Neural cell (in vitro differentiated cells): ENCODE data around the gene FHL1. TPM values are rescaled to one million over a fixed set of nuclear protein-coding genes. Genes with fewer than 3 reads are reported as not detected.

Experiments
- H2AFZ ChIP-seq: fragments of 200-600, 300-800 bp; sonication (generic), shearing (Covaris generic); 2 replicates; pipeline ENCODE4 v1.6.0; 2014; ENCODE audit warnings: low read depth, mild to moderate bottlenecking, antibody characterized with exemption, low read length, moderate library complexity
- H3F3A ChIP-seq: fragments of 200-600 bp; shearing (Covaris generic); 2 replicates; pipeline ENCODE4 v1.6.1; 2016; ENCODE audit warnings: mild to moderate bottlenecking, moderate library complexity, mixed read lengths, antibody characterized with exemption, low read length; ENCODE audit not compliant: insufficient read depth, poor library complexity, severe bottlenecking
- H3K27ac ChIP-seq: fragments of 200-600, 300-800 bp; sonication (generic), shearing (Covaris generic); 2 replicates; pipeline ENCODE4 v1.5.1; 2014; ENCODE audit warnings: mild to moderate bottlenecking, low read length, moderate library complexity
- H3K27me3 ChIP-seq: fragments of 300-800, 200-600 bp; sonication (generic), shearing (Covaris generic); 2 replicates; pipeline ENCODE4 v1.6.0; 2014; ENCODE audit warnings: mild to moderate bottlenecking, low read depth, low read length, moderate library complexity; ENCODE audit not compliant: insufficient read depth
- H3K36me3 ChIP-seq: fragments of 300-800, 200-600 bp; sonication (generic), shearing (Covaris generic); 2 replicates; pipeline ENCODE4 v1.5.1; 2014; ENCODE audit warnings: mild to moderate bottlenecking, antibody characterized with exemption, low read length, moderate library complexity; ENCODE audit not compliant: insufficient read depth
- H3K4me2 ChIP-seq: fragments of 300-800, 200-600 bp; sonication (generic), shearing (Covaris generic); 2 replicates; pipeline ENCODE4 v1.6.0; 2014; ENCODE audit warnings: mild to moderate bottlenecking, low read length
- H3K4me3 ChIP-seq: fragments of 300-800, 200-600 bp; sonication (generic), shearing (Covaris generic); 2 replicates; pipeline ENCODE4 v1.5.1; 2014; ENCODE audit warnings: mild to moderate bottlenecking, low read length, moderate library complexity
- H3K79me2 ChIP-seq: fragments of 200-600 bp; shearing (Covaris generic); replicated peaks from 2 replicates; pipeline ENCODE4 v1.6.0; 2014; ENCODE audit warnings: mild to moderate bottlenecking, low read length, moderate library complexity; ENCODE audit not compliant: insufficient read depth
- H3K9ac ChIP-seq: fragments of 300-800, 200-600 bp; sonication (generic), shearing (Covaris generic); 2 replicates; pipeline ENCODE4 v1.6.1; 2016; ENCODE audit warnings: mild to moderate bottlenecking, low read length, mixed read lengths
- H3K9me2 ChIP-seq: fragments of 200-600 bp; shearing (Covaris generic); 2 replicates; pipeline ENCODE4 v1.6.1; 2016; ENCODE audit warnings: mild to moderate bottlenecking, low read length, mixed read lengths; ENCODE audit not compliant: insufficient read depth
- H3K9me3 ChIP-seq: fragments of 200-600, 300-800 bp; sonication (generic), shearing (Covaris generic); 2 replicates; pipeline ENCODE4 v1.6.1; 2016; ENCODE audit warnings: mild to moderate bottlenecking, mixed run types, low read length, moderate library complexity, mixed read lengths
- H4K20me1 ChIP-seq: fragments of 200-600 bp; shearing (Covaris generic); 2 replicates; pipeline ENCODE4 v1.6.1; 2016; ENCODE audit warnings: mild to moderate bottlenecking, mixed run types; ENCODE audit not compliant: insufficient read depth
- CTCF ChIP-seq: fragments of 450-650 bp; IDR thresholded peaks from 2 replicates; pipeline ENCODE4 v1.5.1; 2014; ENCODE audit warnings: antibody characterized with exemption, mild to moderate bottlenecking, moderate library complexity; ENCODE audit not compliant: poor library complexity, severe bottlenecking
- EP300 ChIP-seq: fragments of 450-650 bp; conservative IDR thresholded peaks from 2 replicates; pipeline ENCODE4 v1.6.1; 2014; ENCODE audit warnings: antibody characterized with exemption, mild to moderate bottlenecking, moderate library complexity; ENCODE audit not compliant: poor library complexity, severe bottlenecking
- EZH2 ChIP-seq: fragments of 200-600, 300-800 bp; shearing (Covaris generic), sonication (generic); IDR thresholded peaks from 2 replicates; pipeline ENCODE4 v1.6.1; 2014; ENCODE audit warnings: antibody characterized with exemption, low read length, borderline replicate concordance, mild to moderate bottlenecking; ENCODE audit not compliant: insufficient read depth, poor library complexity, severe bottlenecking
- MXI1 ChIP-seq: fragments of 450-650 bp; conservative IDR thresholded peaks from 2 replicates; pipeline ENCODE4 v1.6.1; 2014; ENCODE audit warnings: antibody characterized with exemption, mild to moderate bottlenecking; ENCODE audit not compliant: poor library complexity, severe bottlenecking
- POLR2AphosphoS5 ChIP-seq: IDR thresholded peaks from 2 replicates; pipeline ENCODE4 v1.6.1; 2012
- RAD21 ChIP-seq: fragments of 450-650 bp; conservative IDR thresholded peaks from 2 replicates; pipeline ENCODE4 v1.6.1; 2014; ENCODE audit warnings: antibody characterized with exemption, mild to moderate bottlenecking, moderate library complexity
- REST ChIP-seq: IDR thresholded peaks from 2 replicates; pipeline ENCODE4 v1.6.1; 2012; ENCODE audit warnings: borderline replicate concordance
- SMC3 ChIP-seq: fragments of 450-650 bp; conservative IDR thresholded peaks from 2 replicates; pipeline ENCODE4 v1.6.1; 2014; ENCODE audit warnings: antibody characterized with exemption, mild to moderate bottlenecking, moderate library complexity; ENCODE audit not compliant: poor library complexity
- TAF1 ChIP-seq: IDR thresholded peaks from 2 replicates; pipeline ENCODE4 v1.6.1; 2012; ENCODE audit warnings: low read depth
- polyA plus RNA-seq: library from polyadenylated mRNA; depleted of rRNA; stranded (reverse); fragments of >200 nt; gene quantifications from 2 replicates; pipeline ENCODE4 v1.2.3, GENCODE V29; 2014
- small RNA-seq, 3 experiments: library from RNA; depleted of rRNA; stranded (forward); fragments of <200 nt; gene quantifications; one replicate each; pipeline ENCODE3, GENCODE V24; 2012

FHL1 gene
- polyA plus RNA-seq, 1 donor from 2014 or later, result 235 TPM

- Histone ChIP-seq H3F3A (no peaks in the 10 kb centered on the region), H3K79me2 (no peaks in the 10 kb centered on the region), H3K9ac (no peak overlapping the region), H3K9me2 (no peaks in the 10 kb centered on the region), H3K4me2 (no peak overlapping the region), H3K36me3 (no peaks in the 10 kb centered on the region), H3K27ac (no peak overlapping the region), H3K4me3 (no peak overlapping the region), H4K20me1 (no peaks in the 10 kb centered on the region), H3K9me3 (no peaks in the 10 kb centered on the region), H2AFZ (no peak overlapping the region), H3K27me3 (no peaks in the 10 kb centered on the region)
- TF ChIP-seq EP300 (no peak), POLR2AphosphoS5 (no peak), SMC3 (no peak), EZH2 (no peak), CTCF (no peak), MXI1 (no peak), TAF1 (no peak), RAD21 (no peak)
Measured at GRCh38 chrX:136259543-136259942, 112.2 kb downstream of the FHL1 start.

GRCh38 chrX:136260776-136261175, 113.4 kb downstream of the FHL1 start:
- no peaks in the 10 kb centered on the region for H3F3A ChIP-seq
- H3K9me2 ChIP-seq, result no peaks in the 10 kb centered on the region
- no peak overlapping the region for H3K27ac ChIP-seq
- H4K20me1 ChIP-seq, result no peaks in the 10 kb centered on the region
- H3K9ac ChIP-seq, result no peak overlapping the region
- no peak overlapping the region for H2AFZ ChIP-seq
- H3K79me2 ChIP-seq, result no peaks in the 10 kb centered on the region
- no peak overlapping the region for H3K4me3 ChIP-seq
- no peaks in the 10 kb centered on the region for H3K9me3 ChIP-seq
- H3K4me2 ChIP-seq, result no peak overlapping the region
- H3K36me3 ChIP-seq, result no peaks in the 10 kb centered on the region
- no peak for TF ChIP-seq EZH2
- TF ChIP-seq TAF1, result no peak
- TF ChIP-seq MXI1, result no peak
- no peak for TF ChIP-seq EP300
- TF ChIP-seq CTCF, result no peak
- no peak for TF ChIP-seq REST
- no peak for TF ChIP-seq SMC3
- no peak for TF ChIP-seq POLR2AphosphoS5
- TF ChIP-seq RAD21, result no peak
- no peaks in the 10 kb centered on the region for H3K27me3 ChIP-seq

Small RNA genes lying within 50 kb of the gene (small RNA-seq; reads per million reads assigned to genes)
- 0 reads per million in 3 experiments for gene RF01210

Other genes with a start within 250 kb of the FHL1 start
- 16.5 and 17.5 TPM in 2 replicates for gene MMGT1, start 173.5 kb upstream of the FHL1 start, polyA plus RNA-seq
- gene SLC9A6, start 162.1 kb upstream of the FHL1 start, polyA plus RNA-seq, result 98.5 and 103 TPM in 2 replicates
- 0.68 and 5.4 TPM in 2 replicates for gene MAP7D3, start 103.9 kb downstream of the FHL1 start, polyA plus RNA-seq
- not detected in 2 replicates for gene ADGRG4, start 153.4 kb downstream of the FHL1 start, polyA plus RNA-seq